Activated naive CD4-positive, alpha-beta T cell treated with anti-CD3 and anti-CD28 coated beads, Interleukin-2, amount 50 U/mL, for 24 hours (primary cell): ENCODE measurements around the gene PAFAH2.
A peak's percentile ranks its signal among the peaks of the same experiment; 100 is the strongest.

Experiments
- H3K27ac Mint-ChIP-seq: one replicate; pipeline ENCODE4 v1.8.0; 2021; ENCODE audit warnings: mild to moderate bottlenecking, mixed read lengths
- H3K27me3 Mint-ChIP-seq: one replicate; pipeline ENCODE4 v1.8.0; 2021; ENCODE audit warnings: mixed read lengths
- H3K36me3 Mint-ChIP-seq: one replicate; pipeline ENCODE4 v1.8.0; 2021; ENCODE audit warnings: mixed read lengths
- H3K4me1 Mint-ChIP-seq: one replicate; pipeline ENCODE4 v1.8.0; 2021; ENCODE audit warnings: mixed read lengths
- H3K4me3 Mint-ChIP-seq: one replicate; pipeline ENCODE4 v1.8.0; 2021; ENCODE audit warnings: mild to moderate bottlenecking, mixed read lengths
- H3K9me3 Mint-ChIP-seq: one replicate; pipeline ENCODE4 v1.8.0; 2021; ENCODE audit warnings: mixed read lengths

Gene PAFAH2

GRCh38 chr1:26021647-26022403 is 24.0 kb upstream of the PAFAH2 start, which contains the start of gene EXTL1:
TSS of gene EXTL1 (plus strand) at chr1:26021775. CDS start at chr1:26022647, 872 bp downstream.
- H3K4me1 Mint-ChIP-seq, result peaks cover 5% of the 10 kb centered on the region
- no peaks in the 10 kb centered on the region for H3K9me3 Mint-ChIP-seq
- no peaks in the 10 kb centered on the region for H3K27me3 Mint-ChIP-seq
- H3K36me3 Mint-ChIP-seq, result no peaks in the 10 kb centered on the region
- no peak within 1 kb of the TSS for H3K4me3 Mint-ChIP-seq
- peak within 1 kb of the TSS; percentile 17 for H3K27ac Mint-ChIP-seq

- Mint-ChIP-seq H3K27me3 (no peaks in the 10 kb centered on the region), H3K36me3 (no peaks in the 10 kb centered on the region), H3K9me3 (no peaks in the 10 kb centered on the region), H3K27ac (peak overlapping the region; percentile 17), H3K4me1 (peaks cover 5% of the 10 kb centered on the region), H3K4me3 (no peak overlapping the region)
Measured at GRCh38 chr1:26020941-26021646, 23.2 kb upstream of the PAFAH2 start.

DNA sequence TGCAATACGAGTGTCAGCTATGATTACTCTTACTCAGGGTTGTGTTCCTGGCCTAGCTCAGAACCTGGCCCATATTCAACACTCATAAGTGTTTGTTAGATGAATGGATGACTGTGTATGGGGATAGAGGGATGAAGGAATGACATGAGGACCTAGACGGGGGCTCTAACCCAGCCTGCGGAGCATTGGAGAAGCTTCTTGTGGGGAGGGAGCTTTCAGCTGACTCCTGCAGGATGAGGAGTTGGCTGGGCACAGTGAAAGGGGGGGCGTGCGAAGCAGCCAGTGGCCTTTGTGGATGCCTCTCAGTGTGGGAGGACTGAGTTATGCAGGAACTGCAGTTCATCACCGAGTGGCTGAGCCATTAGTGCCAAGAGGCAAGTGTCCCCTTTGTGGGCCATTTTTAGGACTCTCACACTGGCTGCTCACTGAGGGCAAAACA is 22.5 kb upstream of the PAFAH2 start:
- no peaks in the 10 kb centered on the region for H3K9me3 Mint-ChIP-seq
- H3K4me1 Mint-ChIP-seq, result peaks cover 5% of the 10 kb centered on the region
- H3K27ac Mint-ChIP-seq, result no peak overlapping the region
- no peak overlapping the region for H3K4me3 Mint-ChIP-seq
- no peaks in the 10 kb centered on the region for H3K27me3 Mint-ChIP-seq
- H3K36me3 Mint-ChIP-seq, result no peaks in the 10 kb centered on the region

DNA sequence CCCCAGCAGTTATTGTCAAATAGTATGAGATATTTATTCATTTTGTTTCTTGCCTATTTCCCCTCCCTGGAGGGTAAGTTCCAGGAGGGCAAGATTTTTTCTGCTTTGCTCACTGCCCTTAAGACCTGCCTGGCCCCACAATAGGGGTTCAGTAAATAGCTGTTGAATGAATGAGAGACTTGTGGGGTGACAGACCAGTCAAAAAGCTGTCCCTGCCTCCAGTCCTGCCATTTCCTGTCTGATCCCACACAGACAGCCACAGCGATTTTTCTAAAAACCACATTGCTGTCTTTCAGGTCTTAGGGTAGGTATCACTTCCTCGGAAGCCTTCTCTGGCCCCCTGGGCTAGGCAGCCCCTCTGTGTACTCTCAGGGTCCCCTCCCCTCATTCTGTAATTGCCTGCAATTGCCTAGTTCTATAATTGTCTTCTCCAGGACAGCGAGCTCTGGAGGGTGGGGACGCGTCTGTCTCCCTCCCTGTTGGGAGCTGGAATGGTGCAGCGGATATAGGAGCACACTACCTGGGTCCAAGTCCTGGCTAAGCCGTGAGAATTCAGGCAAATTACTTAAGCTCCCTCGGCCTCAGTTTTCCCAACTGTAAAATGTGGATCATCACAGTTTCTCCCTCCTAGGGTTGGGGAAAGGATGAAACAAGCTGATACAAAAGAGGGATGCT is 21.9 kb upstream of the PAFAH2 start:
- H3K27me3 Mint-ChIP-seq, result no peaks in the 10 kb centered on the region
- H3K4me3 Mint-ChIP-seq, result no peak overlapping the region
- no peak overlapping the region for H3K27ac Mint-ChIP-seq
- H3K9me3 Mint-ChIP-seq, result no peaks in the 10 kb centered on the region
- no peaks in the 10 kb centered on the region for H3K36me3 Mint-ChIP-seq
- H3K4me1 Mint-ChIP-seq, result peaks cover 5% of the 10 kb centered on the region

GRCh38 chr1:26017606-26018005 is 19.7 kb upstream of the PAFAH2 start:
- Mint-ChIP-seq H3K4me1 (peaks cover 5% of the 10 kb centered on the region), H3K9me3 (no peaks in the 10 kb centered on the region), H3K27ac (no peak overlapping the region), H3K36me3 (no peaks in the 10 kb centered on the region), H3K4me3 (no peak overlapping the region), H3K27me3 (no peaks in the 10 kb centered on the region)

DNA sequence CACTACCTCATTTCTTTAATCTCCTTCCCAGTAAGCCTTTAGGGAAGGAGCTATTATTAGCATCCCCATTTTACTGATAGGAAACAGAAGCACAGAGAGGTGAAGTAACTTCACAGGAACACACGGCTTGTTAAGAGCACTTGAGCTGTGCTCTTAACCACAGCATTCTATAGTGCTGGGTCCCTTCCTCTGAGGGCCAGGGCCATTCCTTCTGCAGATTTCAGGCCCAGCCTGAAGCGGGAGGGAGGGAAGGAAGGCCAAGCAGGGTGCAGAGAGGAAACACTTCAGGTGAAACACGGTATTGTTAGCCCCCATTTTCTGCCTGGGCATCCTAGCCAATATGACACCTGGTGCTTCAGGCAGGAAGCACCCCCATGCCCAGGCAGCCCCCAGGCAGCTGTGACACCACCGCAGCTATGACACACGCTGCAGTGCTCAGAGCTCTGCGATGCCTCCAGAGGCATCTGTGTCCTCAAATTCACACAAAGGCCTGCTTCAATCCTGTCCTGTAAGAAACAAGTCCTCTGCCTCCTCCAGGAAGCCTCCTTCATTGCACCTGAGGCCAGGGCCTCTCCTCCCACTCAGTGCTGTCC is 19.2 kb upstream of the PAFAH2 start:
- H3K36me3 Mint-ChIP-seq, result no peaks in the 10 kb centered on the region
- H3K4me3 Mint-ChIP-seq, result no peak overlapping the region
- H3K27ac Mint-ChIP-seq, result no peak overlapping the region
- no peaks in the 10 kb centered on the region for H3K27me3 Mint-ChIP-seq
- peaks cover 5% of the 10 kb centered on the region for H3K4me1 Mint-ChIP-seq
- H3K9me3 Mint-ChIP-seq, result no peaks in the 10 kb centered on the region

DNA sequence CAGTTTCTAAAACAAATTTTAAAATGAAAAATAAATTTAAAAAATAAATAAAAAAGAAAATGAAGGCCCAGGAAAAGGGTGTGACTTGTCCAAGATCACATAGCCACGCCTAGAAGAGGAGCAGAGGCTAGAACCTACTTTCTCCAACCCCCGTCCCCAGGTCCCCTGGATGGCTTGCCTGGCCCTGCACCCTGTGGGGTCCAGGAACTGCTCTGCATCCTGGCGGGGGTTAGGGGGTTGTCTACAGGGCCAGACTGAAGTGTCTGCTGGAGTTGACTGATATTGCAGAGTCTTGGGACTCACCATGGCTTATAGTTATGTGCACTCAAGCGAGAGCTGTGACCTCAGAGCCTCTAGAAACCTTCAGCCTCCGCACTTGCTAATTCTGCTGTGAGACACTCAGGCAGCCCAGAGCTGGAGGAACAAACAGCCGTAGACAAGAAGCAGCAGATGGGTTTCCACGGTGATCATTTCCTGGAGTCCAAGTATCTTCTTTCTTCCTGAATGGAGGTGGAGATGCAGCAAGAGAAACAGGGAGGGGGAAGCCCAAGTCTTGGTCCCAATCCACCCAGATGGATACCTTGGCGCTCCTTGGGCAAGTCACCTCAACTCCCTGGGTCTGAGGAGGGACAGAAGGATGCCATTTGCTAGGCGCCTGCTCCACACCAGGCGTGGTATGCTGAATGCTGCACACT is 18.5 kb upstream of the PAFAH2 start:
- Mint-ChIP-seq H3K27ac (no peak overlapping the region), H3K27me3 (no peaks in the 10 kb centered on the region), H3K9me3 (no peaks in the 10 kb centered on the region), H3K4me3 (no peak overlapping the region), H3K36me3 (no peaks in the 10 kb centered on the region), H3K4me1 (peaks cover 5% of the 10 kb centered on the region)

DNA sequence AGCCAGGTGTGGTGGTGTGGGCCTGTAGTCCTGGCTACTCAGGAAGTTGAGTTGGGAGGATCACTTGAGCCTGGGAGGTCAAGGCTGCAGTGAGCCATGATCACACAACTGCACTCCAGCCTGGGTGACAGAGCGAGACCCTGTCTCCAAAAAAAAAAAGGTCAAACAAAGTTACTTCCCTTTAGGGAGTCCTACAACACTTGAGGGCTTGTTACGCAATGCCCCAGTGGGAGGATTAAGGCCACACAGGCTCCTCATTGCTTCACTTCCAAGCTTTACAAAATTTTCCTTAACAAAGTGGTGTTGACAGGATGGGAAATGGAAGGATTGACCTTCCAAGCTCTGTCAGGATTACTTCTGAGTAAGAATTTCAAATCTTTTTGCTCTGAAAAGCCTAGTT is 17.5 kb upstream of the PAFAH2 start:
- H3K4me3 Mint-ChIP-seq, result no peak overlapping the region
- H3K9me3 Mint-ChIP-seq, result no peaks in the 10 kb centered on the region
- no peaks in the 10 kb centered on the region for H3K36me3 Mint-ChIP-seq
- peaks cover 5% of the 10 kb centered on the region for H3K4me1 Mint-ChIP-seq
- no peaks in the 10 kb centered on the region for H3K27me3 Mint-ChIP-seq
- H3K27ac Mint-ChIP-seq, result no peak overlapping the region

DNA sequence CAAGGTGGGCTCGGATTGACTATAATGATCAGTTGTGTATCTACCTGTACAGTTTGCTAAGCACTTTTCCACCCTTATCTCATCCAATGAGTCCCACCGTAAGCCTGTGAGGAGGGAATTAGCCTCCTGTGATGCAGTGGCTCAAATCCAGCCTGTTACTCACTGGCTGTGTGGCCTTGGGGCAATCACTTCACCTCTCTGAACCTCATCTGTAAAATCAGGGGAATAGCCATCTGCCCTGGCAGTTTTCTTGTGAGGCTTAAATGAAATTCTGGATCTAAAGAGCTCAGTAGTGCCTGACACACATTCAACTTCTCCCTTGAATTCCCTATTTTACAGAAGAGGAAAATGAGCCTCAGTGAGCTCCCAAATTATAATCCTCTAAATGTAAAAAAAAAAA is 16.3 kb upstream of the PAFAH2 start:
- Mint-ChIP-seq H3K36me3 (peaks cover 1% of the 10 kb centered on the region), H3K4me1 (no peaks in the 10 kb centered on the region), H3K27ac (no peak overlapping the region), H3K4me3 (no peak overlapping the region), H3K9me3 (no peaks in the 10 kb centered on the region), H3K27me3 (no peaks in the 10 kb centered on the region)

- H3K27me3 Mint-ChIP-seq, result no peaks in the 10 kb centered on the region
- H3K4me3 Mint-ChIP-seq, result no peak overlapping the region
- no peaks in the 10 kb centered on the region for H3K9me3 Mint-ChIP-seq
- no peak overlapping the region for H3K27ac Mint-ChIP-seq
- no peaks in the 10 kb centered on the region for H3K4me1 Mint-ChIP-seq
- peaks cover 1% of the 10 kb centered on the region for H3K36me3 Mint-ChIP-seq
Measured at GRCh38 chr1:26012864-26013263, 15.0 kb upstream of the PAFAH2 start.

DNA sequence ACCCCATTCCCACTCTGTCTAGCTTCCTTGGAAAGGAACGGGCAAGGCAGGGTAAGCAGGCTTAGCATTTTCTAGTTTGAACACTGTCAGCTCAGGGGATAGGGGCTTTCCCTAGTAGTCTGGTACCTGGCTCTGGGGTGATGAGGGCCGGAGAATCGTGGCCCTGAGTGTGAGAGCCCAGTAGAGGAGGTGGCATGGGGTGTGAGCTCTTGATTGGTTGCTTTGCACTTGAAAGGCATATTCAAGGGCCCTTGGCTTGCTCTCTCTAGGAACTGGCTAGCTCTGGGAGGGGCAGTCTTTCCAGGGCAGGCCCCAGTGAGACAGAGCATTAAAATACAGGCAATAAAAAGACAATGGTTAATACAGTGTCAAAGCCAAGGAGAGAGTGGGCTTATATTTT is 13.0 kb upstream of the PAFAH2 start:
- Mint-ChIP-seq H3K36me3 (peaks cover 1% of the 10 kb centered on the region), H3K4me1 (no peaks in the 10 kb centered on the region)

GRCh38 chr1:26009796-26010447 is 12.1 kb upstream of the PAFAH2 start:
- no peaks in the 10 kb centered on the region for H3K4me1 Mint-ChIP-seq
- H3K36me3 Mint-ChIP-seq, result peaks cover 1% of the 10 kb centered on the region
- H3K9me3 Mint-ChIP-seq, result no peaks in the 10 kb centered on the region
- no peaks in the 10 kb centered on the region for H3K27me3 Mint-ChIP-seq
- H3K27ac Mint-ChIP-seq, result no peak overlapping the region
- H3K4me3 Mint-ChIP-seq, result no peak overlapping the region

More for the DNA sequence above, 13.0 kb upstream of the PAFAH2 start:
- Mint-ChIP-seq H3K27me3 (no peaks in the 10 kb centered on the region), H3K27ac (no peak overlapping the region), H3K9me3 (no peaks in the 10 kb centered on the region), H3K4me3 (no peak overlapping the region)

DNA sequence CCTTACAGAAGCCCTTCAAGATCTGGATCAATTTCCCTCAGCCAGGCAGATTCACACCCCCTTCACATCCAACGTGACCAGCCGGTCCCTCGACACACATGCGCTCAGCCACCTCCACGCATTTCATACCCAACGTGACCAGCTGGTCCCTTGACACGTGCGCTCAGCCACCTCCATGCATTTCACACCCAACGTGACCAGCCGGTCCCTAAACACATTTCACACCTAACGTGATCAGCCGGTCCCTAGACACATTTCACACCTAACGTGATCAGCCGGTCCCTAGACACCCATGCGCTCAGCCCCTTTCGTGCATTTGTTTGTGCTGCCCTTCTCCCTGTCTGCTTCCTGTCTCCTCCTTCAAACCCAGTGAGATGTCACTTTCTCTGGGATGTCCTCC is 8.8 kb upstream of the PAFAH2 start:
- Mint-ChIP-seq H3K36me3 (peaks cover 1% of the 10 kb centered on the region), H3K4me3 (no peak overlapping the region), H3K4me1 (no peaks in the 10 kb centered on the region), H3K9me3 (no peaks in the 10 kb centered on the region), H3K27me3 (no peaks in the 10 kb centered on the region), H3K27ac (no peak overlapping the region)

- Mint-ChIP-seq H3K27me3 (no peaks in the 10 kb centered on the region), H3K27ac (no peak overlapping the region), H3K36me3 (peaks cover 1% of the 10 kb centered on the region), H3K4me1 (no peaks in the 10 kb centered on the region), H3K4me3 (no peak overlapping the region), H3K9me3 (no peaks in the 10 kb centered on the region)
Measured at GRCh38 chr1:26005434-26006105, 7.7 kb upstream of the PAFAH2 start.
